Right lobe of liver (tissue), 6 donors: ENCODE measurements around the gene NCK2. TPM values are rescaled to one million over a fixed set of nuclear protein-coding genes. Genes with fewer than 3 reads are reported as not detected.

ENCODE experiments used
- ATAC-seq, 4 donors: fragments of 200-7000 bp; cut with Tn5 transposase; one replicate each; pipeline ENCODE4 v1.9.1; 2020; ENCODE audit warnings: mild to moderate bottlenecking in 4 of 4, moderate library complexity in 4 of 4
- DNase-seq, 3 donors: peaks; one replicate each; pipeline ENCODE4 v3.0.0-alpha.2; 2020
- H3K27ac ChIP-seq, 3 donors: fragments of 200-600 bp; one replicate each; pipeline ENCODE4 v1.8.0; 2022
- H3K27me3 ChIP-seq, 2 donors: fragments of 200-600 bp; one replicate each; pipeline ENCODE4 v1.8.0; 2022
- H3K36me3 ChIP-seq, 4 donors: fragments of 200-600 bp; sonication (generic) in 1 of 4; one replicate each; pipeline versions ENCODE4 v1.5.1 to v1.8.0; 2017 to 2022; ENCODE audit warnings: control low read depth in 1 of 4
- H3K4me1 ChIP-seq, 4 donors: fragments of 200-600 bp; sonication (generic) in 1 of 4; one replicate each; pipeline versions ENCODE4 v1.5.1 to v1.8.0; 2017 to 2022; ENCODE audit warnings: control low read depth in 1 of 4
- H3K4me3 ChIP-seq, 3 donors: fragments of 200-600 bp; one replicate each; pipeline ENCODE4 v1.8.0; 2022
- H3K9me3 ChIP-seq, 4 donors: fragments of 200-600 bp; sonication (generic) in 1 of 4; one replicate each; pipeline versions ENCODE4 v1.5.1 to v1.8.0; 2017 to 2022; ENCODE audit warnings: control low read depth in 1 of 4
- CTCF ChIP-seq, 4 donors: fragments of 200-600 bp in 3 of 4; fragments of 450-650 bp in 1 of 4; IDR thresholded peaks; one replicate each; pipeline versions ENCODE4 v1.5.1 to v1.8.0; 2016 to 2022; ENCODE audit warnings: antibody characterized with exemption in 4 of 4, mild to moderate bottlenecking in 2 of 4
- POLR2A ChIP-seq: fragments of 450-650 bp; IDR thresholded peaks from one replicate; pipeline ENCODE4 v1.6.1; 2017; ENCODE audit warnings: antibody characterized with exemption, mild to moderate bottlenecking
- WGBS: methylation state at CpG from one replicate; pipeline ENCODE4 v1.1.6; 2018; ENCODE audit warnings: low coverage, low lambda C conversion rate; ENCODE audit not compliant: insufficient coverage; ENCODE audit errors: missing lambda C conversion rate; 5-methylcytosine and 5-hydroxymethylcytosine counted together
- intact Hi-C, 2 donors: fragments of 100-400 bp; cut with DNase I; formaldehyde crosslinking; loops; one replicate each; pipeline versions ENCODE4 v1.11.2 to v1.14.1; 2022
- total RNA-seq, 6 experiments: library from RNA; depleted of rRNA in 2 of 6; stranded (reverse); fragments of >200 nt in 2 of 6; fragmentation: NEBNext Ultra II Directional in 3 of 6; extraction: Animal tissue kit (Norgen Biotek cat#: 25700) in 3 of 6; gene quantifications; one replicate each; pipeline versions ENCODE4 v1.1.0 to v1.2.4, GENCODE V29; 2016 to 2023
- donor health status: DM: no; HTN: yes; CAD: no.
- donor health status: DM: no; HTN: no; CAD: no.
- donor health status: DM: no; HTN: no; CAD: no.
- donor health status: DM: no; HTN: yes; CAD: no.
- donor health status: DM: no; HTN: yes; CAD: no.

Gene NCK2
- total RNA-seq, 6 experiments from 2014 or later: 4.8 to 11.7 (median 7.1) TPM

DNA sequence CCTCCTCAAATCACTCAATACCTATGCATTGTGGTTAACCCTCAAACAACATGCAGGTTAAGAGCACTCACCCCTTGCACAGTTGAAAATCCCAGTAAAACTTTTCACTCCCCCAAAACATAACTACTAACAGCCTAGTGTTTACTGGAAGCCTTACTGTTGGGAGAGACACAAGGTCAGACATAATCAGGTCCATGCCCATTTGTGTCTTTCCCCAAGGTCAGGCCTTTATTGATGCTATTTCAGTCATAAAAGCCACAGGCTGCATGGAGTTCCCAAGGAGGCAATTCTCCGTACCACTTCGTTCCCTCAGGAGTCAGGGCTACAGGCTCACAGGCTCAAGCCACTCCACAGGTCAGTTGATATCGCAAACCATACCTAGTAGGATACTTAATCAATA is 180.2 kb downstream of the NCK2 start:
- H3K27me3 ChIP-seq: no peaks in the 10 kb centered on the region
- TF ChIP-seq POLR2A (no peak), CTCF (IDR thresholded peaks at IDR 0.05) (no peak)
- WGBS: 94% methylated on average over 3 of the region's 3 CpGs
- no peak overlapping the region for H3K4me3 ChIP-seq
- H3K9me3 ChIP-seq: no peaks in the 10 kb centered on the region
- intact Hi-C loops: no loop called here
- DNase-seq (no peak), ATAC-seq (no peak)
- H3K27ac ChIP-seq: no peak overlapping the region
- peaks cover 0 to 11% (median 0%) of the 10 kb centered on the region in 4 donors for H3K4me1 ChIP-seq
- no peaks in the 10 kb centered on the region for H3K36me3 ChIP-seq

DNA sequence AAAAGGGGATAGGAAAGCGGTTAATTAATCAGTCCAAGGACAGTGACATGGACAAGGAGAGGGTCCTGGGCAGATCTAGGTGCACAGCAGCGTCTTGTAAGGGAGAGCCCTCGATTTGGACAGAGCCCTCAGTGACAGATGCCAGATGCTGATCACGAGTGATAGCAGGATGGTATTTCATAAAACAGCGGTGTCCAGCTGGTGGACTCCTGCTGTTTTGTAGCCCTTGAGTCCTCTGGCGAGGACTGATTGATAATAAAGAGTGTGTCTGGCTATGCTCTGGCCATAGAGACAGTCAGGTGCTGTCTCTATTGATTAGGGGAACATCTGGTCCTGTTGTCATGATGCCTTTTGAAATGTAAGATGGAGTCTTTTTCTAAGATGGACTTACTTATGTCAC is 180.7 kb downstream of the NCK2 start:
- Histone ChIP-seq H3K27me3 (no peaks in the 10 kb centered on the region), H3K4me3 (no peak overlapping the region), H3K27ac (no peak overlapping the region), H3K9me3 (no peaks in the 10 kb centered on the region), H3K4me1 (peaks cover 0 to 11% (median 0%) of the 10 kb centered on the region in 4 donors), H3K36me3 (no peaks in the 10 kb centered on the region)
- ATAC-seq (no peak), DNase-seq (no peak)
- WGBS: 94% methylated on average over 6 of the region's 6 CpGs
- TF ChIP-seq POLR2A (no peak), CTCF (IDR thresholded peaks at IDR 0.05) (no peak)
- intact Hi-C loops: no loop called here

DNA sequence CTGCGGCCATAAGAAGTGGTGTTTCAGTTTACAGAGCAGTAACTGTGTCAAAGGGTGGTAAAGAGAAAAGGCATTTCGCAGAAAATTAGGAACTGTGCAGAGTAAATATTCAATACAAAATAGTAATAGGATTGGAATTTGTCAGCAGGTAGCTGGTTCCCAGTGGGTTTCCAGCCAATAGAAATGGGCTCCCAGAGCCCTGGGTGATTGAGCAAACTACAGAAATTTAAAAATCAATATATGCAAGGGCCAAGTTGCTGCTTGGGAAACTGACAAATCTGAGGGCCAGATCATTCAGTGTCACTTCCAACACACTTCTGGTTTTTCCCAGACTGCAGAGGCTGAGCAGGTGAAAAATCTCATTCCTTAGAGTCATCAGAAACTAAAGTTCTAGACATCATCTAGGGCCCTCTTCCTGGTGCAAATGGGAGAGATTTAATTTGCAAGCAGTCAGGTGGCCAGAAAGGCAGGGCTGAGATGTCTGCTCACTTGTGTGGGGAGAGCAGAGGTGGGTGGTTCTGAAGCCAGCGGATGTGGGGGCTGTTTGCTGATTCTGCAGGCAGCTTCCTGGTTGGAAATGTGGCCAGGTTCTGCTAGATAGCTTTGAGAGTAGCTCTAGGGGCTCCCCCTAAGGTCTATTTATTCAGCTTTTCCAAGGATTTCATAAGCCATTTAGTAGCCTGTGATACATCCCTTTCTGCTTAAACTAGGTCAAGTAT is 182.4 kb downstream of the NCK2 start:
- Histone ChIP-seq H3K27ac (no peak overlapping the region), H3K27me3 (no peaks in the 10 kb centered on the region), H3K9me3 (no peaks in the 10 kb centered on the region), H3K4me3 (no peak overlapping the region), H3K4me1 (peaks cover 0 to 11% (median 0%) of the 10 kb centered on the region in 4 donors), H3K36me3 (no peaks in the 10 kb centered on the region)
- 64% methylated on average over 2 of the region's 3 CpGs for WGBS
- ATAC-seq (peak; percentile 41 to 86 (median 62)), DNase-seq (no peak)
- intact Hi-C loops: no loop called here
- TF ChIP-seq CTCF (IDR thresholded peaks at IDR 0.05): no peak

DNA sequence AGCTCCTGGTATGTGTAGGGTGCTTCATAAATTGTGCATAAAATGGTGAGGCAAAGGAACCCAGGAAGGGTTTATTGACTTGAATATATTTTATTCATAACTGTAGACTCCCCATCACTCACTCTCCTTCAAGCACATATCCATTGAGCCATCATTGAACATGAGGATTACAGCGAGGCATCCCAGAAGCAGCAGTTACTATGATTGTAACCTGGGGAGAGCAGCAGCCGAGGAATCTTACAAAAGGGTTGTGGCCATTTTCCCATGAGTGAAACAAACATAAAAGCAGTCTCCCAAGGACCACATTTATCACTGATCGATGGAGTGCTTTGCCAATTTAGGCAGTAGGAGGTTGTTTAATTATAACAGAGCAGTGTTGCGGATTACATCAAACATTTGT is 183.4 kb downstream of the NCK2 start:
- no peak overlapping the region for H3K27ac ChIP-seq
- H3K36me3 ChIP-seq: no peaks in the 10 kb centered on the region
- no peak for ATAC-seq
- no peaks in the 10 kb centered on the region for H3K27me3 ChIP-seq
- intact Hi-C loops: no loop called here
- TF ChIP-seq POLR2A: no peak
- TF ChIP-seq CTCF (IDR thresholded peaks at IDR 0.05): no peak
- WGBS: 86% methylated on average over 3 of the region's 4 CpGs
- no peak for DNase-seq
- no peaks in the 10 kb centered on the region for H3K9me3 ChIP-seq
- peaks cover 0 to 11% (median 0%) of the 10 kb centered on the region in 4 donors for H3K4me1 ChIP-seq
- no peak overlapping the region for H3K4me3 ChIP-seq
